AG08395 (cell line): Measurements from ENCODE around the gene KLHL20.
"Not testable (repeated sequence)": the region's sequence is repeated elsewhere in the genome, so short reads cannot be mapped to it uniquely, and the experiment has no call there.

ENCODE experiments used
- DNase-seq: peaks from one replicate; pipeline ENCODE4 v3.0.0; 2012; ENCODE audit warnings: mixed read lengths, low spot score

The KLHL20 gene, protein sequence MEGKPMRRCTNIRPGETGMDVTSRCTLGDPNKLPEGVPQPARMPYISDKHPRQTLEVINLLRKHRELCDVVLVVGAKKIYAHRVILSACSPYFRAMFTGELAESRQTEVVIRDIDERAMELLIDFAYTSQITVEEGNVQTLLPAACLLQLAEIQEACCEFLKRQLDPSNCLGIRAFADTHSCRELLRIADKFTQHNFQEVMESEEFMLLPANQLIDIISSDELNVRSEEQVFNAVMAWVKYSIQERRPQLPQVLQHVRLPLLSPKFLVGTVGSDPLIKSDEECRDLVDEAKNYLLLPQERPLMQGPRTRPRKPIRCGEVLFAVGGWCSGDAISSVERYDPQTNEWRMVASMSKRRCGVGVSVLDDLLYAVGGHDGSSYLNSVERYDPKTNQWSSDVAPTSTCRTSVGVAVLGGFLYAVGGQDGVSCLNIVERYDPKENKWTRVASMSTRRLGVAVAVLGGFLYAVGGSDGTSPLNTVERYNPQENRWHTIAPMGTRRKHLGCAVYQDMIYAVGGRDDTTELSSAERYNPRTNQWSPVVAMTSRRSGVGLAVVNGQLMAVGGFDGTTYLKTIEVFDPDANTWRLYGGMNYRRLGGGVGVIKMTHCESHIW

DNA sequence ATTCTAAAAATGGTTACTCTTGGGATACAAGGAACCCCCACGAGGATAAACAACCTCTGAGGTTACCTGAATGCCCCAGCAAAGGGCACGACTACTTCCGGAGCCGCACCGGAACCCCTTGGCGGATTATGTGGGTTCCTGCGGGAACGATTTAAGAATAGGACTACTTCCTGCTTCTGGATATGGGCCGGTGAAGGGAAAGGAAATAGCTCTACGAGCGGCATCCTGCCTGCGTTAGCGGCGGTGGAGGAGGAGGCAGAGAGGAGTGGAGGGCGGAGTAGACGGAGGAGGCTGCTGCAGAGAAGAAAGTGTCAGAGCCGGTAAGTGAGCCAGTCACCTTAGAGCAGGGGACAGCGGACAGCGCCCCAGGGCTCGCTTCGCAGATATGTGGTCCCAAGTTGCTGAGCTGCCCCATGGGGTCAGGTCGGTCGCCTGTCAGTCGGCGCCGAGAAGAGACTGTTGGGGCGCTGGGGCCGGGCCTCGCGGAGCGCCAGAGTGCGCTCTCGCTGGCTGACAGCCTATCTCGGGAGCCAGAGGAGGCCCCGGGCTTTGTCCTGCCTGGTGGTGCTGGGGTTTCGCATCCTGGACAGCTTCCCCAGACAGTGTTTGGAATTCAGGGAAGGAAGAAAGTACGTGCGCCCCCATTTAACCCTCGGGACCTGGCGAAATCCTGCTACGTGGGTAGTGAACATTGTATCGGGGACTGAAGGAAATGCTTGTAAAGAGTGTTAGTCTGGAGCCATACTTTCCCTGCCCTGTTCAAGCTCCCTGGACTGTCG lies at the start of gene KLHL20:
TSS of gene KLHL20 (plus strand) at position 223 of the 779 bp plus-strand sequence. CDS start 1,063 bp downstream, outside the sequence.
- peak; percentile 91 for DNase-seq

DNA sequence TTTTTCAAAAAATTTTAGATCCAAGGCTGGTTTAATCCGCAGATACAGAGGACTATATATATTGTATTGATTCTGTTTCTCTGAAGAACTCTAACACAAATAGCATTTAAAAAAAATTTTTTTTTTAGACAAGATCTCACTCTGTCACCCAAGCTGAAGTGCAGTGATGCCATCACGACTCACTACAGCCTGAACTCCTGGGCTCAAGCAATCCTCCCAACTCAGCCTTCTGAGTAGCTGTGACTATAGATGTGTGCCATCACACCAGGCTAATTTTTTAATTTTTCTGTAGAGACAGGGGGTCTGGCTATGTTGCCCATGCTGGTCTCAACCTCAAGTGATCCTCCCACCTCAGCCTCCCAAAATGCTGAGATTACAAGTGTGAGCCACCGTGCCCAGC lies 48.1 kb upstream of the KLHL20 start:
- no peak for DNase-seq

DNA sequence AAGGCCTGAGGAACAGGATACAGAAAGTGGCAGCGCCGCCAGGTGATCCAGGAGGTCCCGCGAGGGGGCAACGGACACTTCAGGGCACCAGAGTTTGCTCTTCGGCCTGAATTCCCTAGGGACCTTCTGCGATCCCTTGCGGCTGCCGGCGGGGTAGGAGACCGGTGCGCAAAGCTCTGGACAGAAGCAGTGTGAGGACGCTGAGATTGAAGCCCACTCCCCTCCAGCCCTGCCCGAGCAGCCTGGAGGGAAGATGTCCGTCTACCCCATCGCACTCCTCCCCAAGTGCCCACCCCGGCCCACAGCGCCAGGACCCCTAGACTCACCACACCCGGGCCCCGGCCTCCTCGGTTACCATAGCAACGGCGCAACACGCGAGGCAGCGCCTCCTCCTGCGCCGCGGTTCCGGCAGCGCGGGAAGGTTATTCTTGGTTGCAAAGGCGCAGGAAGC lies 45.3 kb upstream of the KLHL20 start, which contains the start of gene ANKRD45:
TSS of gene ANKRD45 (minus strand) at position 361 of the 451 bp plus-strand sequence. CDS start 10,433 bp downstream, outside the sequence.
- DNase-seq: peak; percentile 27

DNA sequence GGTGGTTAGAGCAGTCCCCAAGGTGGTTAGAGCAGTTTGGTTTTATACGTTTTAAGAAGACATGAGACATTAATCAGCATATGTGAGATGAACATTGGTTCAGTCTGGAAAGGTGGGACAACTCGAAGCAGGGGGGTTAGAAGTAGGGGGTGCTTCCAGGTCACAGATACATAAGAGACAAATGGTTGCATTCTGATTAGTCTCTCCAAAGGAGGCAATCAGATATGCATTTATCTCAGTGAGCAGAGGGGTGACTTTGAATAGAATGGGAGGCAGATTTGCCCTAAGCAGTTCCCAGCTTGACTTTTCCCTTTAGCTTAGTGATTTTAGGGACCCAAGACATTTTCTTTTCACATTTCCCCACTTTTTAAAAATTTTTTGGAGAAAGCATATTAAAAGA lies 40.3 kb upstream of the KLHL20 start:
- not testable (repeated sequence) for DNase-seq

DNA sequence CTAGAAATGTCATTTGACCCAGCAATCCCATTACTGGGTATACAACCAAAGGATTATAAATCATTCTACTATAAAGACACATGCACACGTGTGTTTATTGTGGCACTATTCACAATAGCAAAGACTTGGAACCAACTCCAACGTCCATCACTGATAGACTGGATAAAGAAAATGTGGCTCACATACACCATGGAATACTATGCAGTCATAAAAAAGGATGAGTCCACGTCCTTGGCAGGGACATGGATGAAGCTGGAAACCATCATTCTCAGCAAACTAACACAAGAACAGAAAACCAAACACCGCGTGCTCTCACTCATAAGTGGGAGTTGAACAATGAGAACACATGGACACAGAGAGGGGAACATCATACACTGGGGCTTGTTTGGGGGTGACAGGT lies 34.6 kb upstream of the KLHL20 start:
- not testable (repeated sequence) for DNase-seq

DNA sequence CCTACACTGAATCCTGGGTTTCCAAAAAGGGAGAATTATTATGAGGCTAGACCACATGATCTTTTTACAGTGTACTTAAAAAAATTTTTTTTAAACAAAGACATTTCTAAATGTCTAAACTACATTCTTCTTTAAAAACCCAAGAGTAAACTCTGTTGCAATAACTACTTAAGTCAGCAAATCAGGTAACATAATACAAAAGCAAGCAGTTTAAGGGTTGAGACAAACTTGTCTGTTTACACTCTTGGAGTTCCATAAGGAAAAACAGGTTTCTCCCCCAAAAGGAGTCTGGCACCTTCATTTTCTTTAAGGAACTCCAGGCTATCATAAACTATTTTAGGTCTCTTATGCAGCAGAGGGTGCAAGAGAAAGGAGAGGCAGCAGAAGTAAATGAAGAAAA lies 32.6 kb upstream of the KLHL20 start:
- no peak for DNase-seq

DNA sequence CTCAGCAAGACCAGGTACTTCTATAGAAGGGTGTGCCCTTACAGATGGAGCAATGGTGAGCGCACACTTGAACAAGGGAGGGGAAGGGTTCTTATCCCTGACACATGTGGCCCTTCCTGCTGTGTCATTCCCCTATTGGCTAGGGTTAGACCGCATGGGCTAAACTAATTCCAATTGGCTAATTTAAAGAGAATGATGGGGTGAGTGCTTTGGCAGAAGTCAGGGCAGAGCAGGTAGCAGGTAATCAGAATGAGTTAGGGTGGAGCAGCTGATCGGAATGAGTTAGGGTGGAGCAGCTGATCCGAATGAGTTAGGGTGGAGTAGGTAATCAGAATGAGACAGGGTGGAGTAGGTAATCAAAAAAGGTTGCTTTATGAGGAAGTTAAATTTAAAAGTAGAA lies 30.9 kb upstream of the KLHL20 start:
- not testable (repeated sequence) for DNase-seq

DNA sequence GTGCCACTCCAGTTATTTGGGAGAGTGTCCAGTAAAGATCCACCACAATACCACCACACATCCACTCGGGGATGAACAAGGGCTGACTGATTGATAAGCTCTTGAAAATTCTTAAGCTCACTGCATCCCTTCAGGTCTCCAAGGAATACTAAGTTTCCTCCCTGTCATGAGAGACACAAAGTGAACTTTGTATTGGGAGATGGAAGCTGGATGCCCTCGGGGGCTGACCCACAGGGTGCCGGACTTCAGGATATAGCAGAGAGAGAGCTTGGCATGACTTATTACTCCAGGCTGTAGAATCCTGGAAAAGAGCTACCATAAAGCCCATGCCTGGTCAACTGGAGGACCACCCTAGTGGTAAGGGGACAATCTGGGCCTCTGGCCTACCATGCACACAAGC lies 29.7 kb upstream of the KLHL20 start:
- DNase-seq: not testable (repeated sequence)

DNA sequence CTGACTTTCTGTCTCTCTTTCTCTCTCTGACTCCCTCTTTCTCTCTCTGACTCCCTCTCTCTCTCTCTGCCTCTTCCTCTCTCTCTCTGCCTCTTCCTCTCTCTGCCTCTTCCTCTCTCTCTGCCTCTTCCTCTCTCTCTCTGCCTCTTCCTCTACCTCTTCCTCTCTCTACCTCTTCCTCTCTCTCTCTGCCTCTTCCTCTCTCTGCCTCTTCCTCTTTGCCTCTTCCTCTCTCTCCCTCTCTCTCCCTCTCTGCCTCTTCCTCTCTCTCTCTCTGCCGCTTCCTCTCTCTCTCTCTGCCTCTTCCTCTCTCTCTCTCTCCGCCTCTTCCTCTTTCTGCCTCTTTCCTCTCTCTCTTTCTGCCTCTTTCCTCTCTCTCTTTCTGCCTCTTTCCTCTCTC lies 26.5 kb upstream of the KLHL20 start:
- DNase-seq: no peak

DNA sequence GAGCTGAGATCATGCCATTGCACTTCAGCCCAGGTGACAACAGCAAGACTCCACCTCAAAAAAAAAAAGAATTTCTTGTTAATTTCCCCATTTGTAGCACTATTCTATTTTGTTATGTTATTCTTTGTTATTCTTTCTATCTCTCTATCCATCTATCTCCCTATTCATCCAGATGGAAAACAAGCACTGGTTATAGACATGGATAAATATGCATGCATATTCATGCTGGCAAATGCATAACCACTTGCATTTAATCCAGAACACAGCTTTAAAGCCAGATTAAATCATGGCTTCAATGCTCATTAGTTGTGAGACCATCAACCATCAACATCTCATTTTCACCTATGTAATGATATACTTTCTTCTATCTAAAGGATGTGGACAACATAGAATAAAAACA lies 21.5 kb upstream of the KLHL20 start:
- no peak for DNase-seq

DNA sequence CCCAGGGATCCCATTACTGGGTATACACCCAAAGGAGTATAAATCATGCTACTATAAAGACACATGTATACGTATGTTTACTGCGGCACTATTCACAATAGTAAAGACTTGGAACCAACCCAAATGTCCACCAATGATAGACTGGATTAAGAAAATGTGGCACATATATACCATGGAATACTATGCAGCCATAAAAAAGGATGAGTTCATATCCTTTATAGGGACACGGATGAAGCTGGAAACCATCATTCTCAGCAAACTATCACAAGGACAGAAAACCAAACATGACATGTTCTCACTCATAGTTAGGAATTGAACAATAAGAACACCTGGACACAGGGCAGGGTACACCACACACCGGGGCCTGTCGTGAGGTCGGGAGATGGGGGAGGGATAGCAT lies 13.5 kb upstream of the KLHL20 start:
- not testable (repeated sequence) for DNase-seq

DNA sequence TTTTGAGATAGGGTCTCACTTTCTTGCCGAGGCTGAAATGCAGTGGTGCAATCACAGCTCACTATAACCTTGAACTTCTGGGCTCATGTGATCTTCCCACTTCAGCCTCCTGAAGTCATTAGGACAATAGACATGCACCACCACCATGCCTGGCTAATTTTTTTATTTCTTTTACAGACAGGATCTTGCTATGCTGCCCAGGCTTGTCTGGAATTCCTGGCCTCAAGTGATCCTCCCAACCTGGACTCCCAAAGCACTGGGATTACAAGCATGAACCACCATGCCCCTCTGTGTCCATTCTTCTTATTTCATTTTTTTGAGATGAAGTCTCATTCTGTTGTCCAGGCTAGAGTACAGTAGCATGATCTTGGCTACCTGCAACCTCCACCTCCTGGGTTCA lies 12.0 kb upstream of the KLHL20 start:
- no peak for DNase-seq

DNA sequence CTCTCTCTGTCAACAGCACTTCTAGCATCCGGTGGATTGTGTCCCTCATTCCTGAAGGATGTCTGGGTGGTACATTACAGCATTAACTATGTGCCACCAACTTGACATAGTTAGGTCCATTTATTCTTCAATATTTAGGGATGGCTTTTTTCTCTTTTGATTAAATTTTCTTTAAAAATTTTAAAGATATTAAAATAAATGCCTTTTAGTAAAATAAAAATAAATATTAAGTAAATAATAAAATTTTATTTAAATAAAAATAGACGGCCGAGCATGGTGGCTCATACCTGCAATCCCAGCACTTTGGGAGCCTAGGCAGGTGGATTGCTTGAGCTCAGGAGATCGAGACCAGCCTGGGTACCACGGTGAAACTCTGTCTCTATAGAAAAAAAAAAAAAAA lies 9.7 kb upstream of the KLHL20 start:
- no peak for DNase-seq

DNA sequence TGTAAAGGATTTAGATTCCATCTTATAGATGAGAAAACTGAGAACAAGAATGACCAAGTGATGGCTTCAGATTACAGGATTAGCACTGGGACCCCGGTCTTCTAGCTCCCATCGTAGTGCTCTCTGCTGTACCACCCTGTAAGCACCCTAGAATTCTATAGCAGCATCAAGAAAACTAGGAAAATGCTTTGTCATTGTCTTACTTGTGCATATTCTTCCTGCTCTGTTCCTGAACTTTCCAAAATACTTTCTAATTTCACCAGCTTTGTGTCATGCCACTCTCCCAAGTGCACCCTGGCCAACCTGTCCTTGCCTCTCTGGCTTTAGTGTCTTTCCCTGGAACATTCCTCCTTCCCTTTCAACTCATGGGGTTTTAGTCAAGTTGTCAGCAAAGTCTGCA lies 6.0 kb upstream of the KLHL20 start:
- no peak for DNase-seq

DNA sequence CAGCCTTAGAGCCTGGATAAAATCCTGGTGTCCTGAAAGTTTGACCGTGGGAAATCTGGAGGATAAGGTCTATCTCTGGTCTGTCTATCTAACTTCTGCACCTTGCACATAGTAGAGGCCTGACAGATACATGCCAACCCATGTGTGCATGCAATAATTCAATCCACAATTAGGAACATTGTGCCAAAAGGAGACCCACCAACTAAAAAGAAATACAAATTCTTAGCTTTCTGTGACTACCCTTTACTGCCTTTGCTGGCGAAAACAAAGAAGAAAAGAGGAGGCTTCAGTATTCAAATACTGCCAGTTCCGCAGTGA lies 381 bp upstream of the KLHL20 start:
- no peak for DNase-seq

DNA sequence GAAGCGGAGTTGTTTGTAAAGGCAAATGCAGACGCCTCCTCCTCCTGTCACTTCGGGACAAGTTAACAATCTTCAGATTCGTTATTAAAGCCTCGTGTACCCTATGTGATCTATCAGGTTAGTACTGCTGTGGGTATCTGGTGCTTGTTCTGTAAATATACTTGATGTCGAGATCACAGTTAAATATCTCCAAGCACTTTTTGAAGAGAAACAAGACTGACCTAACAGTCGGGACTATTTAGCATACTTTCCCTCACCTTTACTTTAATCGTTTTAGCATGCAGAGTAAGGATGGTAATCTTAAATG lies 710 bp downstream of the KLHL20 start:
- no peak for DNase-seq

DNA sequence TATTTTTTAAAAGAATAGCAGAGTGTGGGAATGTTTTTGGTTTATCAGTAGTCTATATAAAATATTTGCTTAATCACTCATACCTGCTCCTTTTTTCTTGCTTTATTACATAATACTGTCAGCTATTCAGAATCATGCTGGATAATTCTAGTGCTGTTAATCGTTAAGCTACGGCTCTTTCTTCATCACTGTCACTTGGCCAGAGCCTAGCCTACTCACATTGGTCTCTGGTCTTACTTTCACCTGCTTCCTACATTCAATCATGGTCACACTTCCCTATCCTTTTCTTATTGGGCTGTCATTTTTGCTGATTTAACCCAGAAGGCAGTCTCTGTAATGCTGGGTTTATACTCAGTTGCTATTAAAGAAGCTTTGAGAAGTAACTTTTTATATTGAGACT lies 2.5 kb downstream of the KLHL20 start:
- DNase-seq: no peak

DNA sequence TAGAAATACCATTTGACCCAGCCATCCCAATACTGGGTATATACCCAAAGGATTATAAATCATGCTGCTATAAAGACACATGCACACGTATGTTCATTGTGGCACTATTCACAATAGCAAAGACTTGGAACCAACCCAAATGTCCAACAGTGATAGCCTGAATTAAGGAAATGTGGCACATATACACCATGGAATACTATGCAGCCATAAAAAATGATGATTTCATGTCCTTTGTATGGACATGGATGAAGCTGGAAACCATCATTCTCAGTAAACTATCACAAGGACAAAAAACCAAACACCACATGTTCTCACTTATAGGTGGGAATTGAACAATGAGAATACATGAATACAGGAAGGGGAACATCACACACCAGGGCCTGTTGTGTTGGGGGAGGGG lies 16.6 kb downstream of the KLHL20 start:
- DNase-seq: not testable (repeated sequence)

DNA sequence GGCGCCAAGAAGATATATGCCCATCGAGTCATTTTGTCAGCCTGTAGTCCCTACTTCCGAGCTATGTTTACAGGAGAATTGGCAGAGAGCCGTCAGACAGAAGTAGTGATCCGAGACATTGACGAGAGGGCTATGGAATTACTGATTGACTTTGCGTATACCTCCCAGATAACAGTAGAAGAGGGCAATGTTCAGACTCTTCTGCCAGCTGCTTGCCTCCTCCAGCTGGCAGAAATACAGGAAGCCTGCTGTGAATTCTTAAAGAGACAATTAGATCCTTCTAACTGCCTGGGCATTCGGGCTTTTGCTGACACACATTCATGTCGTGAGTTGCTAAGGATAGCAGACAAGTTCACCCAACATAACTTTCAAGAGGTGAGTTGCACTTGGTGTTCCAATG lies 19.1 kb downstream of the KLHL20 start:
- no peak for DNase-seq

DNA sequence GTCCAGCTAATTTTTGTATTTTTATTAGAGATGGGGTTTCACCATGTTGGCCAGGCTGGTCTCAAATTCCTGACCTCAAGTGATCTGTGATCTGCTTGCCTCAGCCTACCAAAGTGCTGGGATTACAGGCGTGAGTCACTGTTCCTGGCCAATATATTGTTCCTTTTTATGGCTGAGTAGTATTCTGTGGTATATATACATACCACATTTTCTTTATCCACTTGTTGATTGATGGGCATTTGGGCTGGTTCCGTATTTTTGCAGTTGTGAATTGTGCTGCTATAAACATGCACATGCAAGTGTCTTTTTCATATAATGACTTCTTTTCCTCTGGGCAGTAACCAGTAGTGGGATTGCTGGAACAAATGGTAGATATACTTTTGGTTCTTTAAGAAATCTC lies 21.3 kb downstream of the KLHL20 start:
- not testable (repeated sequence) for DNase-seq

DNA sequence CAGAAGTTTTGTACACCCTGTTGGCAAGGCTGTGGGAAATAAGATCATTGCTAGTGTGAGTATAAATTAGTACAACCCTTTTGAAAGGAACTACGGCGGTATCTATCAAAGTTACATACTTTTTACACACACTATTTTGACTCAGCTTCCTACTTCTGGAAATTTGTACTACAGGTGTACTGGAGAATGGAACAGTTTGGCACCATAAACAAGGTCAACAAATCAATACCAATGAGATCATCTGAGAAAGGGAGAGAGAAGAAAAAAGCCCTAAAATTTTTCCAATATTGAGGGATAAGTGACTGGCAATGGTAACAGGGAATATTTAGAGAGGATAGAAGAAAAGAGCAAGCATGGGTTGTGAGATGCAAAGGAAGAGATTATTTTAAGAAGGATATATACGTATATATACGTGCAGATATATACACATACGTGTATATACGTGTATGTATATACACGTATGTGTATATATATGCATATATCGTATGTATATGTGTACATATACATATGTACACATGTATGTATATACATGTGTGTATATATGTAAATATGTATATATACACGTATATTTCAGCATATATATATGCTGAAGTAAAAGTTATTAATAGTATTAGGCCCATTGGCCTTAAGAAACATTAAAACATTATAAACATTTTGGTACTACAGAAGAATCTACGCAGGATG lies 27.6 kb downstream of the KLHL20 start:
- no peak for DNase-seq

DNA sequence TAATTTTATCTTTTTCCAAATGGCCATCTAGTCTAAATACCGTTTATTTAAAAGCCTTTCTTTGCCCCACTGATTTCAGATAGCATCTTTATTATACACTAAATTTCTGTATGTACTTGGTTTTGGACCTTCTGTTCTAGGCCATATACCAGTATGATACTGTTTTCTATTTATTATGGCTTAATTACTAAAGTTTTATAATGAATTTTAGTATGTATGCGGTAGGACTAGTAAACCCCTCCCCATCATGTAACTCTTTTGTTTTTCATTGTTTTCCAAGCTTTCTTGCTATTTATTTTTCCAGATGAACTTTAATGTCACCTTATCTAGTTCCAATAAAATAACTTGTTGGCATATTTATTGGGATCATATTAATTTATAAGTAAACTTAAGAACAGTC lies 29.9 kb downstream of the KLHL20 start:
- DNase-seq: no peak
